ENCODE data around the gene CMSS1.

CMSS1 gene

DNA sequence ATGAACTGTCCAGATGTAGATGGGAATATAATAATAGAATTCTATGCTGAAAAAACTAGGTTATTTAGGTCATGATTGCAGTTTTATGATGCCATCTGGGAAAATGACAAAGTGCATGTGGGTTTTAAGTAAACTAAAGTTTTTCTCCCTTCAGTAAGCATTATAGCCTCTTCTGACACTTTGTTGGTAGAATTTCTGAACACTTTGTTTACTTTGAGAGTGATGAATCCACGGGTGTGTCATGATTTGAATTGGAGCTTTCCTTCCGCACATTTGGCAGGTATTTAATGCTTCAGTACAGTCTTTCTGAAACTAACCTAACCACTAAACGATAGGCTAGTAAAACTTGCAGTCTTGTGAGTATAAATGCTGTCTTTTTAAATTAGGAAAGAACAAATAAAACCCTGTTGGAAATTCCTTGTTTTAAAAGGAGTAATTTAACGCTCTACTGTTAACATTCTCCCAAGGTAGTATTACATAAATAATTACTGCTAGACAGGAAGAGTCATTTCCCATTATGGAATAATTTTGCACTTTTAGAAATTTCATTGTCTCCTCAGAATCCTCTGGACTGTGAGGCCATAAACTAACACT is 289.7 kb downstream of the CMSS1 start:
- no peak for DNase-seq (ENCODE audit: low read depth)

DNA sequence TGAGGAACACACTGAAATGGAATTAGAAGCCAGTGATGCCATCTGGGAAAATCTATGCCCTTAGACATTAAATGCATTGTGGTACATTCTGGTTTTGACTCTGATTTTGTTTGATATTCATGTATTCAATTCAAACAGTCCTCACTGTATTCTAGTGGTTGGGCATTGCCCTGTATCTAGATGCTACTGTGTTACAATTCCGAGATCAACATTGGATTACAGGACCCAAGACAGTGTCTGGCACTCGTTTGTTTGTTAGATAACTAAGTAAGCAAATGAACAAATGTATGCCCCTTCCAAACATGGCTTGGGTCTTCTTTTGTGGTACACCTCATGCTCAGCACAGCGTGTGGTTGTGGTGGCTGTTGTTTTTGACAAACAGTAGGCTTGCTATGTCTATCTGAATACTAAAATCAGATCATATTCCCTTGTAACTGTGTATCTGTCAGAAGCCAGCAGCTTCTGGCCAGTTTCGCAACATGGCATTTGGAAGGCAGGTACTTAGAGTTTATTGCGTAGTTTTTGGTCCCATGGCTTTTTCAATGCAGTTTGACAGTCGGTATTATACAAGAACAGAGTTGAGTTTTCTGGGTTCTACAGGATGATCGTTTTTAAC is 290.9 kb downstream of the CMSS1 start:
- no peak for DNase-seq (ENCODE audit: low read depth)

DNA sequence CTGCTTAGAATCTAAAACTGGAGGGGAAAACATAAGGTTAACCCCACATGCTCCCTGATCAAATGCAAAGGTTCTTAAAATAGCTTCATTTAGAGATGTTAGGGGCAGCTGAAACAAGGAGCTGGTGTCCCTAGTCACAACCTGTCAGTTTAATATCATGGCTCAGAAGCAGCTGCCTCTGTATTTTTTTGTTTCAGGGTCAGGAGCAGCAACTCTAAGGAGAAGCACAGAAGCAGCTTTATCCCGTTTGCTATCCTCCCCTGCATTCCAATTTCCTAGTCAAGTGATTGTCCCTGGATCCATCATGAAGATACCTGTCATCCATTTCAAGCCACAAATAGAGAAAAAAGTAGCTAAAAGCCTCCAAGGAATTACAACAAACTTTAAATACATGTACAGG is 292.5 kb downstream of the CMSS1 start:
- DNase-seq (ENCODE audit: low read depth): no peak

DNA sequence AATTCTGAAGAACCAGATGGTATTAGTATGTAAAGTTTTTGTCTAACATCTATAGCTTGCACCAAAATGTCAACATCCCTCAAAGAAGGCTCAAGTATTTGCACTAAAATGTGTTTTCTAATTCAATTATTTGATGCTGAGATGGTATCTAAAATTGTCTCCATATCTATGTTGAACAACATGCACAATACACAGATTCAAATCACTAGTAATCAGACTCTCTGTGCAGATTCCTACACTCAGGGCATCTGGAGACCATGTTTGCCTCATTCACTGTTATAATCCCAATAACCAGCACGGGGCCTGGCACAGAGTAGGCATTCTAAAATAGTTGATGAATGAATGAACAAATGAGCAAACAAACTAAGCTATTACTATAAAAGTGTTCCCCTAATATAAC is 294.1 kb downstream of the CMSS1 start:
- no peak for DNase-seq (ENCODE audit: low read depth)

DNA sequence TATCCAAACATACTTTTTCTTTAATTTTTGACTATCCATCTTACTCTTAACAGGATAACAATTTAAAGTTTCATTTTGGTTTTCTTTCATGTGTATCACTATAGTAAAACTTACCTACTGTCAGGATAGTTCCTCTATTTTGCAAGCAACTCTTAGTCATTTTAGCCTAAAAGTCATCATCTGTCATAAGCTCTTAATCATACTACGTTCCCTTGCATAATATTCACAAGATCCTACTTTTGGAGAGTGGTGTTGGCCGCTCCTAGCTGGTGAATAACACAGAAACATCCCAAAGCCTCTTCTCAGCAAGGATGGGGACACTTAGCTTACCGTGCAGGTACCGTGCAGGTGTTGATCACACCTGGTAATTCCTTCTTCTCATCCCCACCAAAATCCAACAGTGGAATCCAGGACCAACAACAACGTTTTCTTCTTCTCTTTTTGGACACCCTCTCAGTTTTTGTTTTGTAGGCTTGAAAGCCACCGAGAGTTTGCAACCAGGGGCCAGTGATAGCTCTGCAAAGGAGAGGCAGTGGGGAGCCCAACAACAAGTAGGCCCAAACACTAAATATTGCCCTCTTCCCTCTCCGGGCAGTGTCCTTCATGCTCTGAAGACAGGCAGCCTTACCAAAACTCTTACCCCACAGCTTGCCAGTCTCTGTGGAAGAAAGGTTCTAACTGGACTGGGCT is 296.2 kb downstream of the CMSS1 start:
- no peak for DNase-seq (ENCODE audit: low read depth)

DNA sequence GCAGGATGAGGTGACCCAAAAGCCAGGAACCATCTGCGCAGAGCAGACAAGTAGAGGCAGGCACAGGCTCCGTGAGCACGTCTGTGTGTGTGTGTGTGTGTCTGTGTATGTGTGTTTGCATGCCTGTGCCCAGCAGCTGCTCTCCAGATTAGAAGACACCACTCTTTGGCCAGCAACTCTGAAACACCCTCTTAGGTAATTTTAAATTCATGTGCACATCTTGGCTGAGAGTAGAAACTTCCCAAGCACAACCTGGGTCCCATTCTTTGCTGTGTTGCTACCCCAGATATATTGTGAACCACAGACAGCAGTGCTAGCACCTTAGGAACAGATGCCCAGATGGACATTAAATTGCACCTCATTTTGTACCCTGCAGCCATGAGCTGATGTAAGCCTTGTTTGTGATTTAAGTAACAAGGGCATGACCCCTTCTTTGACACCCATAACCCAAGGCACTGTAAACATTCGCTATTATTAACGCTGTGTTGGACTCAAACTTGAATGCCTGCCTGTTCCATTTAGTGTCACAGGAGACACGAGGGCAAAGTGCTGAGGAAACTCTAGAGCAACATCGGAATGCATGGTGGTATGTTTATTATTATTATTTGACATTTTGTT is 296.9 kb downstream of the CMSS1 start, which contains the start of gene FILIP1L:
Gene FILIP1L, minus strand, starts transcription at position 89 of the 618 bp plus-strand sequence.
- DNase-seq (ENCODE audit: low read depth): no peak

DNA sequence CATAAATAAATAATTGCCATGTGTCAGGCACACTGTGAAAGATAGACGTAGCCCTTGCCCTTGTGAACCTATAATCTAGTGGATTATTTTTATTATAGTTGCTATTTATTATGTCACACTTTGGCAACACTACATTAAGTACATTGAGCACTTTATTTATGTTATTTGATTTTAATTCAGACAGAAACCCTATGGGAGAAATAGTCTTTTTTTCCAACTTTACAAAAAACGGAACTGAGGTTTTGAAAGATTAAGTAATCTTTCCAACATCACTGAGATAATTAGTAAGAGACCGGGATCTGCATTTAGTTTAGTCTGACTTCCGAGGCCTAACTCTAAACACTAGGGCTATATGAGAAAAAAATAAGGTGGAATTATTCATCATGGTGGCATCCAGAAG is 299.4 kb downstream of the CMSS1 start:
- DNase-seq (ENCODE audit: low read depth): no peak

DNA sequence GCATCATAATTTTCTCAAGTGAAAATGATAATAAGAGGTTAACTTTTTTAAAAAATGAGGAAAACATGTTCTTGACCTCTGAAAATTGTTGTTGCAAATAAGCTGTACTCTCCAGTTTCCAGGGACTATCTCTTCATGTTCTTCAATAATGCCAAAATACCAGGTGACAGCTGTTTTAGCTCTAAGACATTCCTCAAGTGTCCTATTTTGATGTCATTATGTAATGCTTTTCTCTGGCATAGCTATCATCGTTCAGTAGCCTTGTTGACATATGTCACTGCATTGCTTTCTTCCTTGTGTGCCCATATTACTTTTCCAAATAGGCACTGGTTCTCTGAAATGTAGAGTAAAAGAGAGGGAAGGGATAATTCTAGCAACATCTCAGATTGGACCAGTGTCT is 302.4 kb downstream of the CMSS1 start:
- no peak for DNase-seq (ENCODE audit: low read depth)

DNA sequence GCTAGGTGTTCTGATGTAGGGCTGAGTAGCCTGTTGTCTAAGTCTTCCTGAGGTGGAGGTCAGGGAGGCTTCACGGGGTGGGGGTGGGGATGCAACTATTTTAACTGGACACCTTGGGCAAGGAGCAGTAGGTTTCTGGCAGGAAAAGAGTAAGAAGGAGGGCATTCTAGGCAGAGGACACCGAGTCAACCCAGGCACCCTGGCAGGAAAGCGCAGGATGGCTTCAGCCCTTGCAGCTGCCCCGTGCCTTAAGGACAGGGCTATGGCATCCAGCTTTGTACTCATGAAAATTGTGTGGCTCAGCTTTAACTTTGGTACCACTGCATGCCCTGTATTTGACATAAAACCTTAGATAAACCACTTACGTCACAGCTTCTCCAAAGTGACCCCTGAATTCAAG is 303.0 kb downstream of the CMSS1 start:
- DNase-seq (ENCODE audit: low read depth): no peak

DNA sequence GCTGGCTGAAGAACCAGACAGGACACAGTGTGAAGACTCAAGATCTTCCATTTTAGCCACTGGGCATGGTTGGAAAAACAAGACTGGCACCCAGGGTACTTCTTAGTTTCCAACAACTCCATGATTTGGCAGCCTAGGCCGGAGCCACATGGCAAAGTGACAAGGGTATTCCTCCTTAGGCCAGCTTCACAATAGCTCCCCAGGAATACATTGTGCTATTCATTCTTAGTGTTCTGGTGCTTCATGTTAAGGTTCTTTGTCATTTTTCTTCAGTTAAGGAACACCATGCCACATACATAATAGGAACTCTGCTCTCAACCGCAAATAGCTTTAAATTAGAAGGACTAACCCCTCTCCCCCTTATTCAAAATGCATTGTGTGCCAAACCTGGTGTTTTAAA is 304.7 kb downstream of the CMSS1 start:
- no peak for DNase-seq (ENCODE audit: low read depth)

DNA sequence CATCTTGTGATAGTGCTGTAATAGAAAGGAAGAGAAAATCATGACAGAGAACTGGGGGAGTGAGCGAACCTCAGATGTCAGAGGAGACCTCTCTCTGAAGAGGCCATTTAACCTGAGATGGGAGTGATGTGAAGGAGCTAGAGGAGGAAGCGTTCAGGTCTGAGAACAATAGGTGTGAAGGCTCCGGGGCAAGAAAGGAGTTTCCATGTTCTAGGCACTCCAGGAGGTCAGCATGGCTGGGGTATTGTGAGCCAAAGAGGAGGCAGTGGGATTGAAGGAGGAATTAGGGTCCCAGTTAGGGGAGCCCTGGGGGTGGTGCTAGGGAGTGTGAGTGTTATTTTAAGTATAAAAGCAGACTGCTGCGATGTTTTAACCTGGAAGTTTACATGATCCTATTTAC is 305.4 kb downstream of the CMSS1 start:
- no peak for DNase-seq (ENCODE audit: low read depth)

DNA sequence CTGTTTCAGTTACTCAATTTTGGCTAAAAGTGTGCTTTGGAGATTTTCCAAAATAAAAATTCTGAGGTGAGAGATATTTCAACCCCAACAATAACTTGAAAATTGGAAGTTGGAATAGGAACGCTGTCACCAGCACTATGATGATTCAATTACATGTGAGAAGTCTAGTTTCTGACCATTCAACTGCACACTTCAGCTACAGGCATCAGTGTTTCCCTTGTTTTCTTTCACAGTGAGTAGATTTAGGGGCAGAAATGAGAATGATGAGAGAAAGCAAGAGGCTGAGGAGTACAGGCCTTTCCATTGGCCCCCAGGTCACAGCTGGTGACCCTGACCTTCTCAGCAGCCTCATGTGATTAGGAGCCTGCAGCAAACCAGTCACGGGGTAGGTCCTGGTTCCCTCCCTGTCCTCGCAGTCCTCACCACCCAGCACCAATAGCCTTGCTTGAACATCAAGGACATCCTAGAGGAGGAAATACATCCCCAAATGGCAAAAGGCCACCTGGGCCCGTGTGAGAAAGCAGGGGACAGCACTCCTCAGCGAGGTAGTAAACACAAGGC is 306.6 kb downstream of the CMSS1 start:
- no peak for DNase-seq (ENCODE audit: low read depth)

DNA sequence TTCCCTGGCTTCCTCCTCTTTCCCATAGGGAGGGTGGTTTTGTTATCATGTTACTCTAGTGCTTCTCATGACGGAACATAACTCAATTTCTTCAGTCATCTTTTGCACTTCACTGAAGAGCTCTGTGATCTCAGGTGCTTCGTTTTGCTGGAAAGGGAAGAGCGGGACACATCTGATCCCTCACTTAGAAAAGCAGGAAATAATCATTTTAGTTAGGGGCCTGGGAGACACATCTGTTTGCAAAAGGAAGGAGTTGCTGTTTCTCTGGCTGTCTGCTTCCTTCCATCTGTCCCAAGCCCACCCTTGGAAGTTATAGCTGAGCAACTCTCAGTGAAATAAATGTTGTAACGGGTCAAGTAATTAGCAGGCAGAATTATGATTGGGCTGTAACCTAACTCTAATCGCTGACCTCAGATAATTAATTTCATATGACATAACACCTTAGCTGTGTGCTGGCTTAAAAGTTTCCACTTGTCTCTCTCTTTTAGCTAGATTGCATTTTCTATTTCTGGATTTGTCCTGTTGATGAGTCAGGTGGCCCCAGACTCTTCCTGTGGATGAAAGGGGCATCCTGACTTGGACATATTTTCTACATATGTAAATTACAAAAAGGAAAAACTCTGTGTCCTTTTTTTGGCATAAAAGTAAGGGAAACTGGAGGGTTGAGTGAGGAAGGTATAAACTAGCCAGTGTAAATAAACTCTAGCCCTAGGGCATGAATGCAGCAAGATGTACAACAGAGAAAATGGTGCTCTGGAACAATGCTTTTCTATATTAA is 307.7 kb downstream of the CMSS1 start:
- no peak for DNase-seq (ENCODE audit: low read depth)

DNA sequence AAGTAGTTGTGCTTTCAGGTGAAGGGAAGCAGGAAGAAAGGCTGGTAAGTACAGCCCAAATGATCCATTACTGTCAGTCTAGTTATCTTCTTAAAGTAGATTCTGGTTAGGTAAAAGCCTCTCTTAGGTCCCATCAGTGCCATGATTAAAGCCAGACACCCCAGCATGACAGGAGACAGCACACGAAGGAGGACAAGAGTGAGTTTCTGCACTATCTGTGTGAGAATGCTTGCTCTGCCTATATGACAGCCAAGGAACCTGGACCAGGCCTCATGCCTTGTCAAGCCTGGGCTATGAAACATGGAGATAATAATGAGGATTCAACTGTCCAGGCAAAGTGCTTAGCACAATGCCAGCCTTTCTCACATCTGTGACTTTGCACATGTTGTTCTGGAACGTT is 310.1 kb downstream of the CMSS1 start:
- no peak for DNase-seq (ENCODE audit: low read depth)

DNA sequence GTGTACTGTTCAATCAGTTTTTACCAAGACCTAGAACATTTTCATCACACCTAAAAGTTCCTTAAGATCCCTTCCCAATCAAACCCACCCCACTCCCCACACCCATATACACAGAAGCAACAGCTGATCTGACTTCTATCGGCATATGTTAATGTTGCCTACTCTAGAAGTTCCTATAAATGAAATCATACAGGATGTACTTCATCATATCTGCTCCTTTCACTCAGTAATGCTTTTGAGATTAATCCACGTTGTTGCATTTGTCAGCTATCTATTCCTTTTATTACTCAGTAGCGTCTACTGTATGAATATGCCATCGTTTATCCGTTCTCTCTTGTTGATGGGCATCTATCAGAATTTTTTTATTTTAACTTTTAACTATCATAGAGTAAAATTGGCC is 310.9 kb downstream of the CMSS1 start:
- DNase-seq (ENCODE audit: low read depth): no peak

DNA sequence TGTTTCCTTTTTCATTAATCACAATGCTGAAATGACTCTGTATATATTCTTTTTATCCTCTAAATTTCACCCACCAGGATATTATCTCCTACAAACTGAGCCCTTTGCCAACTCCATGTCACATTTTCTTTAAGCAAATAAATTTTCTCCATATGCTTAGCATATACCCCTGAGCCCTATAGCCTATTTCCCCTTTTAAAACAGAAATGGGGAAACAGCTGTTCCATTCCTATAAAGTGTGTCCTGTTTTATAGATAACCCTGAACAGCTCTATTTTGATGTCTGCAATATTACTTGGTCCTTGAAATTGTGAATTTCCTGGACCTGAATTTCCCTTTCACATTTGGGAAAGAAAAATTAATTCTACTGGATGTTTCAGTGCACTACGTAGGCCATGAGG is 312.3 kb downstream of the CMSS1 start:
- DNase-seq (ENCODE audit: low read depth): no peak

DNA sequence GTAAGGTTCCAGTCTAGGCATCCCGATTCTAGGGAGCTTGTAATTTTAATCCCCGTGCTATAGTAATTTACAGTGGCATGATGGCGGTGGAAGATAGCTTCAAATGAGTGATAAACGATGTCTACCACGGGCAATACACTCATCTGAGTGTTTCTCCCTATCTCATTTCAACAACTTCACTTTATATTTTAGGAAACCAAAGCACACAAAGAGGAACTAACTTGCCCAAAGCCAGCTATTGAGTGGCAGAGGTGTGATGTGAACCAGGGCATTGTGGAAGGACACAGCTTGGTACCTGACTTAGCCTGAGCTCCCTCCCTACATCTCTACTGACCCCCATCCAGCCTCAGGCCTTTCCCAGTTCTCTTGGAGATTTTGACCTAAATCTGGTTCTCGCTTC is 313.6 kb downstream of the CMSS1 start:
- no peak for DNase-seq (ENCODE audit: low read depth)

DNA sequence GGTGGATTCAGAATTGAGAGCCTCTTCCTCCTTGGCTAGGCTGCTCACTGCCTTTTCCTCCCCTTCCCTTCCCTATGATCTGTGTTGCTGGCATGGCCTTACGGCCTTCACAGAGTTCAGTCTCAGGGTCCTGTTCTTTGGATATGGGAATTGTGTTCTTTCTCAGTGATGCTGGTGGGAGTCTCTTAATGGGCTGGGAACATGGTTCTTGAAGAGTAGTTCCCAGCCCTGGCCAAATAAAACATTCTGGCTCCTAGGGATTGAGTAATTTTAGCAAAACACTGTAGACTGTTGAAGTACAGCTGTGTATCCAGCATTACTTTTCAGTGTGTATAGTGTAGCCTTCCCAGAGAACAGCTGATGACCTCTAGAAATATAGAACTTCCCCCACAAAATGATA is 319.3 kb downstream of the CMSS1 start:
- no peak for DNase-seq (ENCODE audit: low read depth)

DNA sequence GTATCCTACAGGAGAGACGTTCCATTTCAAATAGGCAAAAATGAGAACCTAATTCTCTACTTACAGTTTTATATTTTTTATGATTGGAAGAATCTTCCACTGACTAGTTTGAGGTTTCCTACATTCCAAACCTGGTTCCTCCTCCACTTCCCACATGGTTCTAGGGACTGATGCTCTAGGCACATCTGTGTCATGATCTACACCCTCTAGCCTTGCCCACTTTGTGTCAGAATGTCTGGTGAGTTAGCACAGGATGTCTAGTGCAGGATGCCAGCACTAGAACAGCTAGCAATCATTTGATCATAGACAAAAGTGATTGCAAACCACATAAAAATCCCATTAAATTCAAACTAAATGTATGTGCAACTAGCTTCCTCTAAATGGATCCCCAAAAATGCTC is 323.3 kb downstream of the CMSS1 start:
- DNase-seq (ENCODE audit: low read depth): no peak

DNA sequence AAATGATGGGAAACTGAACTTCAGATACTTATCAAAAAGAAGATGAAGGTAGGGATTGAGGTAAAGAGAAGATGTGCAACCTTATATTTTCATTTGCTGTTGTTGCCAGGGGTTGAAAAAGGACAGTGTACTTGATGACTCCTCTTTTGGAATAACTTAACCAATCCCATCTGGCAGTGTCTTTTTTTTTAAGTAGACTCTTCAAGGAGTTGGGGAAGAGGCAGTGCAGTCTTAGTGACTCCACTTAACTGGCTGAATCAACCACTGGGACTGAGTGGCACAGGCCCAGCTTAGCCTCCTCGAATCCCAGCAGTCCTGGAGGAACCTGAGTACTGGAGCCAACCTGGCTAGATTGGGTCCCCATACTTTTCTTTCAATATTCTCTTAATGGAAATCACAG is 323.9 kb downstream of the CMSS1 start:
- no peak for DNase-seq (ENCODE audit: low read depth)

DNA sequence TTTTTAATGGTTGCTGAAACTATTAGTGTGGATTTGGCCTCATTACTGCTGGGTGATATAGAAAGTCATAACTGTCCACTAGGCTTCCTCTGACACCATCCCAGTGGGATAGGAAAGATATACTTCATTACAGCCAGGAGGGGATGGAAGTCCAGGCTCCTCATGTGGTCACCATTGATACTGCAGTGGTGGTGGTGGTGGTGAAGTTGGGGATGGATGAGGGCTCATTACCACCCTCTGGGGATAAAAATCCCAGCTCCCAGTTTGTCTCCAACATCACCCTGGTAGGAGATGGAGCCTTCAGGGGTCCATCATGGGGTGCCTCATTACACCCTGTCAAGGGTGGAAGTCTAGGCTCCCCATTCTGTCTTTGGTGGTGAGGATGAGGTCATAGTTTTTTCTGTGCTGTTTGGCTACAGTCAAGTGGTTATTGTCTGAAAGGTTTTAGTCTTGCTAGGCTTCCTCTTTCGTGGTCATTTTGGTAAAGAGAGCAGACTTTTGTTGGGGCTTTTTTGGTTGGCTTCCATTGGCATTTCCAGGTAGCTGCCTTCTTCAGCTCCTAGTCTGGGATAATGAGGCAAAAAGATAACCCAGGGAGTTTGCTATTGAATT is 326.7 kb downstream of the CMSS1 start:
- no peak for DNase-seq (ENCODE audit: low read depth)

DNA sequence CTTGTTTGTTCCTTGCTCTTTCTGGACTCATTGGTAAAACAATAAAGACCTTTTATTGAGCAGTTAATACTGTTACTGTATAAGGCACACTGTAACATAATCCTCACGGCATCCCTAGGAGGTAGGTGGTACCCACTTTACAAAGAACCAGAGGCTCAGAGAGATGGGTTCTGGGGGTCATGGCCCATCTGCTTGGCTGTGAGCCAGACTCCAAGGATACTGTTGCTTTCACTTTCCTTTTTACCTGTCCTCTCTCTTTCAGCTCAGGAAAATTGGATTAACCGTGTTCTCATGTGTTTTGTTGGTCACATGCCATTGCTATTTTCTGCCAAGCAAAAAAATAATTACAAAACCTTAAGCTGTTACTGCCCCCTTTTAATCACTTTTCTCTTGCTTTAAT is 331.5 kb downstream of the CMSS1 start:
- no peak for DNase-seq (ENCODE audit: low read depth)
